Vagina (tissue), 2 donors: ENCODE results near the gene SYT5. TPM values are rescaled to one million over a fixed set of nuclear protein-coding genes. Genes with fewer than 3 reads are reported as not detected.

Source experiments
- DNase-seq, 2 donors: peaks; one replicate each; pipeline ENCODE4 v3.0.0-alpha.2; 2017; ENCODE audit errors: extremely low spot score in 2 of 2
- H3K27ac ChIP-seq: fragments of 200-600 bp; sonication (generic); one replicate; pipeline ENCODE4 v1.5.1; 2019
- H3K27me3 ChIP-seq: fragments of 200-600 bp; sonication (generic); one replicate; pipeline ENCODE4 v1.5.1; 2019
- H3K36me3 ChIP-seq, 2 donors: fragments of 200-600 bp; sonication (generic); one replicate each; pipeline ENCODE4 v1.5.1; 2017 to 2019
- H3K4me1 ChIP-seq: fragments of 200-600 bp; sonication (generic); one replicate; pipeline ENCODE4 v1.5.1; 2019
- H3K4me3 ChIP-seq, 2 donors: fragments of 200-600 bp; sonication (generic); 1 replicate in 1 of 2; 2 replicates in 1 of 2; pipeline ENCODE4 v1.5.1; 2016 to 2019
- H3K9me3 ChIP-seq: fragments of 200-600 bp; sonication (generic); one replicate; pipeline ENCODE4 v1.5.1; 2019
- POLR2A ChIP-seq, 2 donors: fragments of 450-650 bp; IDR thresholded peaks; one replicate each; pipeline ENCODE4 v1.6.1; 2017; ENCODE audit warnings: antibody characterized with exemption in 2 of 2, mild to moderate bottlenecking in 2 of 2, moderate library complexity in 2 of 2
- POLR2AphosphoS5 ChIP-seq, 2 donors: sonication (generic); formaldehyde crosslinking; IDR thresholded peaks; one replicate each; pipeline ENCODE4 v1.9.0; 2017; ENCODE audit warnings: antibody characterized with exemption in 2 of 2, mild to moderate bottlenecking in 2 of 2, low read depth in 1 of 2; ENCODE audit not compliant: insufficient read depth in 1 of 2
- intact Hi-C: fragments of 100-400 bp; cut with DNase I; formaldehyde crosslinking; loops from one replicate; pipeline ENCODE4 v1.15.1; 2023
- total RNA-seq: library from RNA; depleted of rRNA; stranded (reverse); fragments of >200 nt; gene quantifications from one replicate; pipeline ENCODE4 v1.2.3, GENCODE V29; 2016
- TF ChIP-seq, protein P1 (sequence below), 3 experiments: fragments of 450-650 bp in 2 of 3; fragments of 200-600 bp in 1 of 3; sonication (generic) in 1 of 3; IDR thresholded peaks; one replicate each; pipeline ENCODE4 v1.5.1; 2017 to 2019; ENCODE audit warnings: antibody characterized with exemption in 3 of 3, mild to moderate bottlenecking in 2 of 3, moderate library complexity in 2 of 3

SYT5 gene
- total RNA-seq, 1 donor from 2014 or later, result not detected

- TF ChIP-seq POLR2AphosphoS5 (IDR thresholded peaks at IDR 0.05; ENCODE audit: insufficient read depth in 1 of 2, low read depth in 1 of 2) (no peak), POLR2A (IDR thresholded peaks at IDR 0.05) (no peak)
- TF ChIP-seq, protein P1, sequence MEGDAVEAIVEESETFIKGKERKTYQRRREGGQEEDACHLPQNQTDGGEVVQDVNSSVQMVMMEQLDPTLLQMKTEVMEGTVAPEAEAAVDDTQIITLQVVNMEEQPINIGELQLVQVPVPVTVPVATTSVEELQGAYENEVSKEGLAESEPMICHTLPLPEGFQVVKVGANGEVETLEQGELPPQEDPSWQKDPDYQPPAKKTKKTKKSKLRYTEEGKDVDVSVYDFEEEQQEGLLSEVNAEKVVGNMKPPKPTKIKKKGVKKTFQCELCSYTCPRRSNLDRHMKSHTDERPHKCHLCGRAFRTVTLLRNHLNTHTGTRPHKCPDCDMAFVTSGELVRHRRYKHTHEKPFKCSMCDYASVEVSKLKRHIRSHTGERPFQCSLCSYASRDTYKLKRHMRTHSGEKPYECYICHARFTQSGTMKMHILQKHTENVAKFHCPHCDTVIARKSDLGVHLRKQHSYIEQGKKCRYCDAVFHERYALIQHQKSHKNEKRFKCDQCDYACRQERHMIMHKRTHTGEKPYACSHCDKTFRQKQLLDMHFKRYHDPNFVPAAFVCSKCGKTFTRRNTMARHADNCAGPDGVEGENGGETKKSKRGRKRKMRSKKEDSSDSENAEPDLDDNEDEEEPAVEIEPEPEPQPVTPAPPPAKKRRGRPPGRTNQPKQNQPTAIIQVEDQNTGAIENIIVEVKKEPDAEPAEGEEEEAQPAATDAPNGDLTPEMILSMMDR (IDR thresholded peaks at IDR 0.05), result no peak
- Histone ChIP-seq H3K4me1 (no peaks in the 10 kb centered on the region), H3K27me3 (no peaks in the 10 kb centered on the region), H3K36me3 (no peaks in the 10 kb centered on the region), H3K4me3 (no peak overlapping the region), H3K27ac (no peak overlapping the region), H3K9me3 (no peaks in the 10 kb centered on the region)
- DNase-seq, result no peak
- intact Hi-C loops, result no loop called here
These were observed 43.5 kb downstream of the SYT5 start for GRCh38 chr19:55136399-55137102.

GRCh38 chr19:55134736-55135135 lies 45.4 kb downstream of the SYT5 start:
- no peaks in the 10 kb centered on the region for H3K9me3 ChIP-seq
- no peak for DNase-seq
- no peak for TF ChIP-seq POLR2AphosphoS5 (IDR thresholded peaks at IDR 0.05; ENCODE audit: insufficient read depth in 1 of 2, low read depth in 1 of 2)
- TF ChIP-seq, protein P1 (IDR thresholded peaks at IDR 0.05), result no peak
- TF ChIP-seq POLR2A (IDR thresholded peaks at IDR 0.05), result no peak
- H3K4me1 ChIP-seq, result no peaks in the 10 kb centered on the region
- intact Hi-C loops, result no loop called here
- no peaks in the 10 kb centered on the region for H3K36me3 ChIP-seq
- no peak overlapping the region for H3K27ac ChIP-seq
- no peak overlapping the region for H3K4me3 ChIP-seq
- no peaks in the 10 kb centered on the region for H3K27me3 ChIP-seq

GRCh38 chr19:55133639-55134444 lies 46.2 kb downstream of the SYT5 start:
- Histone ChIP-seq H3K9me3 (no peaks in the 10 kb centered on the region), H3K36me3 (no peaks in the 10 kb centered on the region), H3K27me3 (no peaks in the 10 kb centered on the region), H3K4me1 (no peaks in the 10 kb centered on the region), H3K4me3 (no peak overlapping the region), H3K27ac (no peak overlapping the region)
- intact Hi-C loops, result no loop called here
- TF ChIP-seq POLR2A (IDR thresholded peaks at IDR 0.05), result no peak
- TF ChIP-seq, protein P1 (IDR thresholded peaks at IDR 0.05), result no peak
- TF ChIP-seq POLR2AphosphoS5 (IDR thresholded peaks at IDR 0.05; ENCODE audit: insufficient read depth in 1 of 2, low read depth in 1 of 2), result no peak
- no peak for DNase-seq

DNA sequence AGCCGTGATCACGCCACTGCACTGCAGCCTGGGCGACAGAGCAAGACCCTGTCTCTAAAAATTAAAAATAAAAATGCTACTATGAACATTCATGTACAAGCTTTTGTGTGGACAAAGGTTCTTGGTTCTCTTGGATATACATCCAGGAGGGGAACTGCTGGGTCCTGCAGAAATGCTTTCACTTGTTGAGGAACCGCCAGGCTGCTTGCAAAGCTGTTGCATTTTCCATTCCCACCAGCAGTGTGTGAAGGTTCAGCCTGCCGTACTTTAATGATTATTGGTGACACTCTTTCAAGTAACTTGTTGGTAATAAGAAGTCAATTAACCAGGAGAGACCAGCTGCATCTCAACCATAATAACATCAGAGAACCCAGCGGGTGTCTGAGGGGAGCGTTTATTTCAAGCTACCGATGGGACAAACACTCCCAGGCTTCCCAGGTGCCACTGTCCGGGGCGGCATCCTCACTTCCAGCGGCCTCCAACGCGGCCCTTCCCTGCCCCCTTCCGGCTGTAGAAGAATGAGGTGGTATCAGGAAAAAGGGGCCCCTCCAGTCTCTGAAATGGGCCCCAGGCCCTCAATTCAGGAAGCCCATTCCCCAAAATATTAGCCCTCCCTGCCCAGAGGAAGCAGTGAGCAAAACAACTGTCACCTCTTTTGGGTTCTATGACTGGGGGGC lies 47.5 kb downstream of the SYT5 start:
- TF ChIP-seq POLR2AphosphoS5 (IDR thresholded peaks at IDR 0.05; ENCODE audit: insufficient read depth in 1 of 2, low read depth in 1 of 2), result no peak
- TF ChIP-seq, protein P1 (IDR thresholded peaks at IDR 0.05), result no peak
- TF ChIP-seq POLR2A (IDR thresholded peaks at IDR 0.05), result no peak
- Histone ChIP-seq H3K36me3 (no peaks in the 10 kb centered on the region), H3K27me3 (no peaks in the 10 kb centered on the region), H3K9me3 (no peaks in the 10 kb centered on the region), H3K4me1 (no peaks in the 10 kb centered on the region), H3K27ac (no peak overlapping the region), H3K4me3 (no peak overlapping the region)
- intact Hi-C loops, result no loop called here
- no peak for DNase-seq
